K562 (cell line): ENCODE data around the gene TBC1D16. TPM values are rescaled to one million over a fixed set of nuclear protein-coding genes. Genes with fewer than 3 reads are reported as not detected.
A peak's percentile ranks its signal among the peaks of the same experiment; 100 is the strongest.

Source experiments
- ATAC-seq: fragments of 200-7000 bp; cut with Tn5 transposase; 3 replicates; pipeline ENCODE4 v1.9.1; 2020; ENCODE audit warnings: moderate library complexity
- BruUV-seq: library from RNA; stranded (reverse); fragments of 400-500 nt; replicated peaks from 2 replicates; lab custom pipeline; 2021; lab: Mats Ljungman, UMichigan
- CTCF ChIA-PET: fragments of 300-600 bp; formaldehyde crosslinking; extraction: SDS; loops from one replicate; lab custom pipeline; 2021; ENCODE audit warnings: low intra/inter-chr PET ratio; lab: Yijun Ruan, JAX
- POLR2A ChIA-PET: fragments of 300-600, 350-650 bp; sonication (Branson Sonifier 250); formaldehyde crosslinking; extraction: SDS; loops from one replicate; lab custom pipeline; 2021; ENCODE audit warnings: antibody characterized with exemption, inconsistent platforms; lab: Yijun Ruan, JAX
- DNase-seq, 4 experiments: peaks; one replicate each; pipeline versions ENCODE4 v3.0.0 to v3.0.0-alpha.2; 2011 to 2018; ENCODE audit warnings: low spot score in 3 of 4, mixed read lengths in 3 of 4; ENCODE audit errors: extremely low read depth in 1 of 4
- FAIRE-seq: peaks from 2 replicates; lab custom pipeline; 2011; peaks lifted over from hg19 to GRCh38; lab: Jason Lieb, UNC
- H2AFZ ChIP-seq: 2 replicates; pipeline ENCODE4 v1.6.0; 2011; ENCODE audit warnings: low read depth, low read length, control low read depth, inconsistent platforms
- H3K27ac ChIP-seq: fragments of 200-600 bp; 3 replicates; pipeline ENCODE4 v1.8.0; 2011; ENCODE audit warnings: low read depth, mild to moderate bottlenecking, control low read depth, inconsistent platforms, low read length, moderate library complexity, mixed read lengths; ENCODE audit errors: extremely low read depth
- H3K27me3 ChIP-seq, 2 experiments: fragments of 300-600 bp in 1 of 2; 2 replicates in 1 of 2; 3 replicates in 1 of 2; pipeline versions ENCODE4 v1.6.0 to v1.8.0; 2011; ENCODE audit warnings: inconsistent platforms in 2 of 2, low read length in 2 of 2, mild to moderate bottlenecking in 1 of 2, mixed read lengths in 1 of 2, moderate library complexity in 1 of 2; ENCODE audit not compliant: control insufficient read depth in 2 of 2, insufficient read depth in 2 of 2
- H3K36me3 ChIP-seq: fragments of 300-600 bp; 3 replicates; pipeline ENCODE4 v1.8.0; 2011; ENCODE audit warnings: mild to moderate bottlenecking, low read length, inconsistent platforms; ENCODE audit not compliant: control insufficient read depth, insufficient read depth
- H3K4me1 ChIP-seq, 2 experiments: fragments of 200-600 bp in 1 of 2; replicated peaks in 1 of 2; 2 replicates in 1 of 2; 3 replicates in 1 of 2; pipeline versions ENCODE4 v1.5.1 to v1.8.0; 2011; ENCODE audit warnings: inconsistent platforms in 2 of 2, low read length in 2 of 2, mild to moderate bottlenecking in 1 of 2, mixed read lengths in 1 of 2, moderate library complexity in 1 of 2; ENCODE audit not compliant: control insufficient read depth in 2 of 2, insufficient read depth in 2 of 2
- H3K4me2 ChIP-seq: 2 replicates; pipeline ENCODE4 v1.6.1; 2011; ENCODE audit warnings: low read length, control low read depth, inconsistent platforms, mixed read lengths; ENCODE audit not compliant: insufficient read depth
- H3K4me3 ChIP-seq: fragments of 200-600 bp; sonication (generic), shearing (Covaris generic); 2 replicates; pipeline ENCODE4 v1.5.1; 2016; ENCODE audit warnings: control low read depth, inconsistent platforms
- H3K79me2 ChIP-seq: fragments of 200-600 bp; 3 replicates; pipeline ENCODE4 v1.8.0; 2011; ENCODE audit warnings: low read length, inconsistent platforms; ENCODE audit not compliant: control insufficient read depth, insufficient read depth
- H3K9ac ChIP-seq, 2 experiments: 2 replicates each; pipeline versions ENCODE4 v1.6.0 to v1.6.1; 2011; ENCODE audit warnings: low read depth in 2 of 2, low read length in 2 of 2, control low read depth in 1 of 2, inconsistent platforms in 1 of 2, mild to moderate bottlenecking in 1 of 2, mixed read lengths in 1 of 2; ENCODE audit not compliant: insufficient read depth in 1 of 2
- H3K9me1 ChIP-seq: one replicate; pipeline ENCODE4 v1.6.0; 2011; ENCODE audit warnings: inconsistent platforms, mild to moderate bottlenecking, low read length, moderate library complexity; ENCODE audit not compliant: control insufficient read depth, insufficient read depth
- H3K9me3 ChIP-seq: replicated peaks from 2 replicates; pipeline ENCODE4 v1.5.1; 2011; ENCODE audit warnings: low read depth, low read length, inconsistent platforms; ENCODE audit not compliant: control insufficient read depth, insufficient read depth
- H4K20me1 ChIP-seq: replicated peaks from 2 replicates; pipeline ENCODE4 v1.6.1; 2011; ENCODE audit warnings: low read length, inconsistent platforms, mixed read lengths; ENCODE audit not compliant: control insufficient read depth, insufficient read depth
- ATF6 ChIP-seq: sonication (generic); formaldehyde crosslinking; IDR thresholded peaks from 2 replicates; pipeline ENCODE4 v1.4.0; 2020; ENCODE audit warnings: mild to moderate bottlenecking, missing genetic modification reagents
- JUNB ChIP-seq: fragments of 450-650 bp; formaldehyde crosslinking; conservative IDR thresholded peaks from 2 replicates; pipeline ENCODE4 v1.4.0; 2020; ENCODE audit warnings: mild to moderate bottlenecking
- RBM39 ChIP-seq: fragments of 200-400 bp; formaldehyde crosslinking; optimal IDR thresholded peaks from 2 replicates; pipeline ENCODE3; 2018; ENCODE audit warnings: low read depth, low read length
- SRSF9 ChIP-seq: fragments of 200-400 bp; formaldehyde crosslinking; IDR thresholded peaks from 2 replicates; pipeline ENCODE4 v1.6.1; 2017; ENCODE audit warnings: low read depth, low read length, borderline replicate concordance
- TBL1XR1 ChIP-seq, 2 experiments: IDR thresholded peaks; 2 replicates each; pipeline ENCODE4 v1.6.1; 2012; ENCODE audit warnings: improper control_type of control experiment in 2 of 2, low read length in 2 of 2, mild to moderate bottlenecking in 1 of 2
- ZBED1 ChIP-seq: IDR thresholded peaks from 2 replicates; pipeline ENCODE4 v1.6.1; 2014
- ZNF311 ChIP-seq: fragments of 250-450 bp; sonication (Bioruptor Pico); IDR thresholded peaks from 2 replicates; pipeline ENCODE4 v1.4.0; 2020; ENCODE audit warnings: mild to moderate bottlenecking, moderate library complexity
- ZNF347 ChIP-seq: fragments of 450-650 bp; formaldehyde crosslinking; IDR thresholded peaks from 2 replicates; pipeline ENCODE4 v1.4.0; 2020; ENCODE audit warnings: low read depth, mild to moderate bottlenecking, moderate library complexity
- WGBS: fragments of 100-300 bp; shearing (Covaris generic); methylation state at CpG from one replicate; pipeline ENCODE4 v1.1.6; 2016; ENCODE audit warnings: low coverage, mixed read lengths; ENCODE audit not compliant: insufficient coverage; ENCODE audit errors: missing lambda C conversion rate; 5-methylcytosine and 5-hydroxymethylcytosine counted together
- in situ Hi-C: fragments of 300-500 bp; cut with MboI; formaldehyde crosslinking; loops from 4 replicates; pipeline ENCODE4 v1.15.0; 2018; ENCODE audit warnings: inconsistent platforms, mixed read lengths
- intact Hi-C: fragments of 100-400 bp; cut with micrococcal nuclease; formaldehyde crosslinking; loops from 2 replicates; pipeline ENCODE4 v1.14.2; 2022
- polyA plus RNA-seq, 8 experiments: library from polyadenylated mRNA; depleted of rRNA in 4 of 8; stranded (reverse) in 5 of 8; unstranded in 3 of 8; fragments of >200 nt; fragmentation: Nextera tagmentation in 2 of 8; fragmentation: Illumina TruSeq in 1 of 8; extraction: Ambion mirVana in 2 of 8; extraction: Trizol in 1 of 8; gene quantifications; 2 replicates each; pipeline versions ENCODE4 v1.2.1 to v1.2.3, GENCODE V29; 2011 to 2014; ENCODE audit warnings: inconsistent platforms in 1 of 8, missing spikeins in 1 of 8
- total RNA-seq, 7 experiments: library from RNA; depleted of rRNA in 6 of 7; stranded (reverse); fragments of >200 nt in 6 of 7; fragmentation: Illumina TruSeq in 2 of 7; extraction: Trizol in 2 of 7; gene quantifications; 2 replicates each; pipeline versions ENCODE4 v1.2.1 to v1.2.3, GENCODE V29; 2011 to 2021; ENCODE audit warnings: low replicate concordance in 1 of 7

TBC1D16 gene
- total and polyA plus RNA-seq, 9 of the 15 experiments (the other 6 are each of a cell fraction or from before 2014, with no cell fraction given): 0.01 to 0.20 (median 0.03) TPM; not detected in 1

DNA sequence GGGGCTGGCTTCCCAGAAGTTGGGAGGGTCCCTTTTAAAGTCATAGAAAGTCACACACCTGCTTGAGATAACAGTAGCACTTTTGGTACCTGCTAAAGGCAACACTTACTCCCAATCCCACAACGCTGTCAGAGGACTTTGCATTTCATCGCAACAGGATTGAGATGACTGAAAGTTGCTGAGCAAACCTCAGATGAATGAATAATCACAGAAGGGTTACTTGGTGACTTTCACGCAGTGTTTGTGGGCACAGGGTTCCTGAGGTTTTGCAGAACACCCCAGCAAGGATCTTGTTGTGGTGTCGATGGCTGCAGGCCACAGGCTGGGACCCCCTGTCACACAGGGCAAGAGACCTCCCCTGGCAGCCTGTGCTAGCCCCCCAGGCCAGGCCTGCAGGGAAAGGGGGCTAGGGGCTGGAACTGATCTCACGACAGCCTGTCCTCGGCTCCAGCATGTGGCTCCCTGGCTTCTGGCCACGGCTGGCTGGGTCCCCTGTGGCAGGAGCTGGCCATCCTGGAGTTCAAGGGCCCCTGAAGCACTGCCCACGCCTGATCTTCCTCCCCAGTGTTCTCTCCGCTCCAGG lies 117.0 kb downstream of the TBC1D16 start:
- Histone ChIP-seq H3K36me3 (no peaks in the 10 kb centered on the region), H4K20me1 (peaks cover 12% of the 10 kb centered on the region; the same call in 1 of the 2 replicates), H3K9me1 (no peaks in the 10 kb centered on the region), H3K4me3 (no peak overlapping the region), H3K27me3 (peaks cover 5 to 64% of the 10 kb centered on the region in 2 experiments; a peak in 4 of 5 replicates), H3K9me3 (no peaks in the 10 kb centered on the region), H3K27ac (no peak overlapping the region), H2AFZ (no peak overlapping the region), H3K9ac (peak overlapping the region in 1 of 2 experiments; percentile 7; a peak in 1 of 4 replicates), H3K4me2 (no peak overlapping the region), H3K79me2 (no peaks in the 10 kb centered on the region), H3K4me1 (peaks cover 0 to 28% of the 10 kb centered on the region in 2 experiments; a peak in 2 of 5 replicates)
- WGBS: 7% methylated on average over 9 of the region's 9 CpGs
- in situ Hi-C loops: loop anchor here (10.0 kb wide), 1 partner anchor 174 kb away; no protein-coding TSS in a partner anchor
- TF ChIP-seq JUNB (CRISPR knock-in tag): no peak
- TF ChIP-seq SRSF9: no peak
- no peak for TF ChIP-seq ATF6 (CRISPR knock-in tag)
- TF ChIP-seq ZNF311: no peak
- TF ChIP-seq TBL1XR1 (IDR thresholded peaks at IDR 0.05; ENCODE audit: low read length in 2 of 2): no peak
- TF ChIP-seq RBM39: no peak
- TF ChIP-seq ZNF347 (CRISPR knock-in tag): no peak
- TF ChIP-seq ZBED1: no peak
- intact Hi-C loops: loop anchor here (5.0 kb wide), 1 partner anchor 111 kb away; no protein-coding TSS in a partner anchor
- POLR2A ChIA-PET: interaction anchor here (2.9 kb wide), 1 partner anchor 83 kb away, joined by 10 read pairs; no protein-coding TSS in a partner anchor
- FAIRE-seq (no peak), ATAC-seq (no peak), DNase-seq (no peak)
- BruUV-seq: no TSS peak
- CTCF ChIA-PET: no interaction called here
